ENCODE results near the gene DCLK1. TPM values are rescaled to one million over a fixed set of nuclear protein-coding genes. Genes with fewer than 3 reads are reported as not detected.

DCLK1 gene
- total RNA-seq, 1 experiment from 2014 or later = not detected

DNA sequence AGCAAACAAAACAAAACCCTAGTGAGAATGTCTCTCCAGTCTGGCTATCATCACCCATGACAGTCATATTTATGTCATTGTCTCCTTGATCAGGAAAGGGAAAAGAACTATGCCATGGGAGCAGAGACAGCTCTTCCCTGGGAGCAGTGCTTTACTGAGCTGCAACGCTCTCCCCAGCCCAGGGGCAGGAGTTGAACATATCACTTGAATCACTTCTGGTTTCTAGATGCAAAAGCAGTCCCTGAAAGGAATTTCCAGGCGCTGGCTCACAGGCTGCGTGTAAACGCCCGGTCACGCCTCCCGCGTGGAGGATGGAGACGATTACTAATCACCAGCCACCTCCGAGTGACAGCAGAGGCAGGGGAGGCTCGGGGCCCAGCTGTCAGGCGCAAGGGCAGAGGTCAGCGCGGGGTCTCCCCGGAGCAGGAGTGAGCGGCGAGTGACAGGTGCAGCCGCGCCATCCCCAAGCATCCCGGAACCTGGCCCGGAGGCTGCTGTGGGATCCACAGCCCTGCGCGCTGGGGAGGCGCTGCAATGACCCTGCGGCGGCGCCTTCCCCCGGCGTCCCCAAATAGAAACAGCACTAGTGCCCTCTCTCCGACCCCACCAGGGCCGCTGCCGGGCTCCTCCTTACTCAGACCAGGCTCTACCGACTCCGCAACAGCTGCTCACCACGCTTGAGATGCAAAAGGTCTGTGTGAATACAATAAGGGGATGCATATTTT lies 23.5 kb upstream of the DCLK1 start:
- in situ Hi-C loops (cut with HindIII; ENCODE audit: low pct_unique_long_range_greater_than_20kb, low sequenced_read_pairs) (no loop called here), intact Hi-C loops (cut with micrococcal nuclease; ENCODE audit: unreplicated experiment) (no loop called here)
- Histone ChIP-seq H3K4me1 (ENCODE audit: control insufficient read depth, insufficient read depth, low read length) (no peaks in the 10 kb centered on the region), H3K27ac (ENCODE audit: low read length) (no peak overlapping the region), H3K9me3 (ENCODE audit: control insufficient read depth, insufficient read depth, low read depth, low read length) (no peaks in the 10 kb centered on the region), H3K27me3 (ENCODE audit: control insufficient read depth, insufficient read depth, low read length) (no peaks in the 10 kb centered on the region), H3K36me3 (ENCODE audit: control insufficient read depth, insufficient read depth, low read length) (no peaks in the 10 kb centered on the region), H3K4me3 (ENCODE audit: low read depth in 2 of 2, low read length in 2 of 2) (no peak overlapping the region)
- no peak for ATAC-seq
- no TSS peak for BruUV-seq (replicated peaks)
- CTCF ChIA-PET = no interaction called here
- POLR2A ChIA-PET = no interaction called here
- TF ChIP-seq SIN3A (IDR thresholded peaks at IDR 0.05; ENCODE audit: borderline replicate concordance, insufficient read depth, low read depth, low read length) = no peak
- TF ChIP-seq TCF7L2 (IDR thresholded peaks at IDR 0.05; ENCODE audit: low read depth, low read length) = no peak
- TF ChIP-seq, protein P1, sequence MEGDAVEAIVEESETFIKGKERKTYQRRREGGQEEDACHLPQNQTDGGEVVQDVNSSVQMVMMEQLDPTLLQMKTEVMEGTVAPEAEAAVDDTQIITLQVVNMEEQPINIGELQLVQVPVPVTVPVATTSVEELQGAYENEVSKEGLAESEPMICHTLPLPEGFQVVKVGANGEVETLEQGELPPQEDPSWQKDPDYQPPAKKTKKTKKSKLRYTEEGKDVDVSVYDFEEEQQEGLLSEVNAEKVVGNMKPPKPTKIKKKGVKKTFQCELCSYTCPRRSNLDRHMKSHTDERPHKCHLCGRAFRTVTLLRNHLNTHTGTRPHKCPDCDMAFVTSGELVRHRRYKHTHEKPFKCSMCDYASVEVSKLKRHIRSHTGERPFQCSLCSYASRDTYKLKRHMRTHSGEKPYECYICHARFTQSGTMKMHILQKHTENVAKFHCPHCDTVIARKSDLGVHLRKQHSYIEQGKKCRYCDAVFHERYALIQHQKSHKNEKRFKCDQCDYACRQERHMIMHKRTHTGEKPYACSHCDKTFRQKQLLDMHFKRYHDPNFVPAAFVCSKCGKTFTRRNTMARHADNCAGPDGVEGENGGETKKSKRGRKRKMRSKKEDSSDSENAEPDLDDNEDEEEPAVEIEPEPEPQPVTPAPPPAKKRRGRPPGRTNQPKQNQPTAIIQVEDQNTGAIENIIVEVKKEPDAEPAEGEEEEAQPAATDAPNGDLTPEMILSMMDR (IDR thresholded peaks at IDR 0.05) = no peak
- no peak for TF ChIP-seq POLR2AphosphoS5 (IDR thresholded peaks at IDR 0.05; ENCODE audit: low read depth, low read length)
- TF ChIP-seq, protein P2, sequence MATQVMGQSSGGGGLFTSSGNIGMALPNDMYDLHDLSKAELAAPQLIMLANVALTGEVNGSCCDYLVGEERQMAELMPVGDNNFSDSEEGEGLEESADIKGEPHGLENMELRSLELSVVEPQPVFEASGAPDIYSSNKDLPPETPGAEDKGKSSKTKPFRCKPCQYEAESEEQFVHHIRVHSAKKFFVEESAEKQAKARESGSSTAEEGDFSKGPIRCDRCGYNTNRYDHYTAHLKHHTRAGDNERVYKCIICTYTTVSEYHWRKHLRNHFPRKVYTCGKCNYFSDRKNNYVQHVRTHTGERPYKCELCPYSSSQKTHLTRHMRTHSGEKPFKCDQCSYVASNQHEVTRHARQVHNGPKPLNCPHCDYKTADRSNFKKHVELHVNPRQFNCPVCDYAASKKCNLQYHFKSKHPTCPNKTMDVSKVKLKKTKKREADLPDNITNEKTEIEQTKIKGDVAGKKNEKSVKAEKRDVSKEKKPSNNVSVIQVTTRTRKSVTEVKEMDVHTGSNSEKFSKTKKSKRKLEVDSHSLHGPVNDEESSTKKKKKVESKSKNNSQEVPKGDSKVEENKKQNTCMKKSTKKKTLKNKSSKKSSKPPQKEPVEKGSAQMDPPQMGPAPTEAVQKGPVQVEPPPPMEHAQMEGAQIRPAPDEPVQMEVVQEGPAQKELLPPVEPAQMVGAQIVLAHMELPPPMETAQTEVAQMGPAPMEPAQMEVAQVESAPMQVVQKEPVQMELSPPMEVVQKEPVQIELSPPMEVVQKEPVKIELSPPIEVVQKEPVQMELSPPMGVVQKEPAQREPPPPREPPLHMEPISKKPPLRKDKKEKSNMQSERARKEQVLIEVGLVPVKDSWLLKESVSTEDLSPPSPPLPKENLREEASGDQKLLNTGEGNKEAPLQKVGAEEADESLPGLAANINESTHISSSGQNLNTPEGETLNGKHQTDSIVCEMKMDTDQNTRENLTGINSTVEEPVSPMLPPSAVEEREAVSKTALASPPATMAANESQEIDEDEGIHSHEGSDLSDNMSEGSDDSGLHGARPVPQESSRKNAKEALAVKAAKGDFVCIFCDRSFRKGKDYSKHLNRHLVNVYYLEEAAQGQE (IDR thresholded peaks at IDR 0.05; ENCODE audit: insufficient read depth in 1 of 2, low read depth in 2 of 2, low read length in 1 of 2) = no peak
- no peak for DNase-seq (ENCODE audit: low read depth, low spot score)

DNA sequence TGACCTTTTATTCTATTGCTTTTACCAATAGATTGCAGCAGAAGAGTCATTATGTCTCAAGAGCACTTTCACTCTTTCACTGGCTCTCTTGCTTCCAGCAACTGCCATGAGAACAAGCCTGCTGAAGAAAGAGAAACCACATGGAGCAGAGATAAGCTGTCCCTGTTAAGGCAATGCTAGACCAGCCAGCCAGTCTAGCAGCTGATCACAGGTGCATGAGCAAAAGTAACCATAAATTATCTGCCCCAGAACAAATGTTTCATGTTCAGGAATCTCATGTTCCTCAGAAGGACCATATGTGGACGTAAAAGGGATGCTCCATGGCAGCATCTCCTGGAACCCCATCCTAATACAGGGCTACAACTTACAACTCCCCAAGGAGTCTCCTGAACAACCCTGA lies 20.4 kb upstream of the DCLK1 start:
- H3K36me3 ChIP-seq (ENCODE audit: control insufficient read depth, insufficient read depth, low read length) = no peaks in the 10 kb centered on the region
- H3K27me3 ChIP-seq (ENCODE audit: control insufficient read depth, insufficient read depth, low read length) = no peaks in the 10 kb centered on the region
- no peak overlapping the region for H3K27ac ChIP-seq (ENCODE audit: low read length)
- no peak overlapping the region for H3K4me3 ChIP-seq (ENCODE audit: low read depth in 2 of 2, low read length in 2 of 2)
- H3K9me3 ChIP-seq (ENCODE audit: control insufficient read depth, insufficient read depth, low read depth, low read length) = no peaks in the 10 kb centered on the region
- CTCF ChIA-PET = no interaction called here
- TF ChIP-seq TCF7L2 (IDR thresholded peaks at IDR 0.05; ENCODE audit: low read depth, low read length) (no peak), POLR2AphosphoS5 (IDR thresholded peaks at IDR 0.05; ENCODE audit: low read depth, low read length) (no peak), SIN3A (IDR thresholded peaks at IDR 0.05; ENCODE audit: borderline replicate concordance, insufficient read depth, low read depth, low read length) (no peak)
- TF ChIP-seq, protein P2 (IDR thresholded peaks at IDR 0.05; ENCODE audit: insufficient read depth in 1 of 2, low read depth in 2 of 2, low read length in 1 of 2) = no peak
- TF ChIP-seq, protein P1 (IDR thresholded peaks at IDR 0.05) = no peak
- intact Hi-C loops (cut with micrococcal nuclease; ENCODE audit: unreplicated experiment) (no loop called here), in situ Hi-C loops (cut with HindIII; ENCODE audit: low pct_unique_long_range_greater_than_20kb, low sequenced_read_pairs) (no loop called here)
- POLR2A ChIA-PET = no interaction called here
- no TSS peak for BruUV-seq (replicated peaks)
- ATAC-seq (no peak), DNase-seq (ENCODE audit: low read depth, low spot score) (no peak)
- H3K4me1 ChIP-seq (ENCODE audit: control insufficient read depth, insufficient read depth, low read length) = no peaks in the 10 kb centered on the region
